Esophagus squamous epithelium (tissue), 4 donors: ENCODE results near the gene NDFIP2.

Experiments
- POLR2A ChIP-seq, 4 donors: fragments of 450-650 bp; IDR thresholded peaks; one replicate each; pipeline ENCODE4 v1.6.1; 2017; ENCODE audit warnings: antibody characterized with exemption in 4 of 4, mild to moderate bottlenecking in 4 of 4, moderate library complexity in 3 of 4
- TF ChIP-seq, protein P1 (sequence below), 6 experiments: fragments of 450-650 bp in 4 of 6; fragments of 200-600 bp in 2 of 6; sonication (generic) in 2 of 6; IDR thresholded peaks; one replicate each; pipeline ENCODE4 v1.5.1; 2016 to 2019; ENCODE audit warnings: antibody characterized with exemption in 6 of 6, mild to moderate bottlenecking in 4 of 6, moderate library complexity in 4 of 6

DNA sequence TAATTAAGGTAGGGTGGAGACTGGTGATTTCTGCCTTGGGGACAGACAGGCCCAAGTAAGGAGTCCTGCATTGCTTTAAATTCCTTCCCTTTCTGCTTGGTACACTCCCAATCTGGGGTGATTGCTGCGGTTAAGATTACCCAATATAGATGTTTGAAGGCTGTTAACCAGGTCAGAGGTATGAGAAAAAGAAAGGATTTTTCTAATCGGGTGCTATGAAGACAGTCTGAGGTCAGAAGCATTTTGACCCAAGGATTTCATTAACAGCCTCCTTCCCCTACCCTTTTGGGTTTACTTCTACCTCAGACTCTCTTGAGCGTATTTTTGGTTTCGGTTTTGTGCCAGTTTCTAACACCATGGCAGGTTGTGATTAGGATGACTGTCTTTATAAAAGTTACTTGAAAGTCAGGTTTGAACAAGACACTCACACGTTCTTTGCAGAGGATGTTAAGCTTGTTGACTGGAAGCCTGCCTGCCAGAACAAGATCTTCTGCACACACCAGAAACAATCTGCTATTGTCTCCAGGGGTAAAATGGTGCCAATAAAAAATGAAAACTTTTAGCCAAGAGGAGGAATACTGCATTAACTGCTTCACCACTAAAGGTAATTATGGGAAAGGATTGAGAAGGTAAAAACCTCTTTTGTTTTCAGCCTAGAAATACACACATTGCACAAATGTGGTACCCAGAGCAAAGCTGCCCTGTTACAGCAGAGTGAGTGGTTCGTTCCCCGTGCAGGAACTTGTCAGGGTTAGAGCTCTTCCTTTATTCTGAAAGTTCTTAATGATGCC is 108.8 kb downstream of the NDFIP2 start:
- no peak for TF ChIP-seq POLR2A (IDR thresholded peaks at IDR 0.05)
- TF ChIP-seq, protein P1, sequence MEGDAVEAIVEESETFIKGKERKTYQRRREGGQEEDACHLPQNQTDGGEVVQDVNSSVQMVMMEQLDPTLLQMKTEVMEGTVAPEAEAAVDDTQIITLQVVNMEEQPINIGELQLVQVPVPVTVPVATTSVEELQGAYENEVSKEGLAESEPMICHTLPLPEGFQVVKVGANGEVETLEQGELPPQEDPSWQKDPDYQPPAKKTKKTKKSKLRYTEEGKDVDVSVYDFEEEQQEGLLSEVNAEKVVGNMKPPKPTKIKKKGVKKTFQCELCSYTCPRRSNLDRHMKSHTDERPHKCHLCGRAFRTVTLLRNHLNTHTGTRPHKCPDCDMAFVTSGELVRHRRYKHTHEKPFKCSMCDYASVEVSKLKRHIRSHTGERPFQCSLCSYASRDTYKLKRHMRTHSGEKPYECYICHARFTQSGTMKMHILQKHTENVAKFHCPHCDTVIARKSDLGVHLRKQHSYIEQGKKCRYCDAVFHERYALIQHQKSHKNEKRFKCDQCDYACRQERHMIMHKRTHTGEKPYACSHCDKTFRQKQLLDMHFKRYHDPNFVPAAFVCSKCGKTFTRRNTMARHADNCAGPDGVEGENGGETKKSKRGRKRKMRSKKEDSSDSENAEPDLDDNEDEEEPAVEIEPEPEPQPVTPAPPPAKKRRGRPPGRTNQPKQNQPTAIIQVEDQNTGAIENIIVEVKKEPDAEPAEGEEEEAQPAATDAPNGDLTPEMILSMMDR (IDR thresholded peaks at IDR 0.05): no peak
